H1 (cell line): ENCODE data around the gene ADAM12. TPM values are rescaled to one million over a fixed set of nuclear protein-coding genes. Genes with fewer than 3 reads are reported as not detected.

Experiments used
- CREB1 ChIP-seq: IDR thresholded peaks from 2 replicates; pipeline ENCODE4 v1.6.1; 2012; ENCODE audit warnings: inconsistent platforms
- RAD21 ChIP-seq, 2 experiments: IDR thresholded peaks in 1 of 2; conservative IDR thresholded peaks in 1 of 2; 2 replicates each; pipeline ENCODE4 v1.6.1; 2011; ENCODE audit warnings: low read depth in 2 of 2, low read length in 2 of 2, improper control_type of control experiment in 1 of 2, inconsistent platforms in 1 of 2, mild to moderate bottlenecking in 1 of 2, moderate library complexity in 1 of 2
- polyA plus RNA-seq, 7 experiments: library from polyadenylated mRNA; depleted of rRNA in 3 of 7; stranded (reverse) in 5 of 7; unstranded in 2 of 7; fragments of >200 nt in 5 of 7; fragments of 200-250 nt in 2 of 7; gene quantifications; 1 replicate in 5 of 7; 2 replicates in 1 of 7; 4 replicates in 1 of 7; pipeline versions ENCODE4 v1.2.1 to v1.2.3, GENCODE V29; 2011 to 2013; ENCODE audit warnings: missing spikeins in 2 of 7, mixed read lengths in 2 of 7
- total RNA-seq: library from RNA; stranded (reverse); fragmentation: NEBNext Ultra II Directional; extraction: Animal tissue kit (Norgen Biotek cat#: 25700); gene quantifications from 2 replicates; pipeline ENCODE4 v1.2.1, GENCODE V29; 2021

Gene ADAM12
- total and polyA plus RNA-seq, 2 of the 8 experiments (the other 6 are each of a cell fraction or from before 2014, with no cell fraction given): 0.07 to 0.17 TPM

GRCh38 chr10:126212738-126213137 is 175.5 kb downstream of the ADAM12 start (continued):
- TF ChIP-seq CREB1 (no peak), RAD21 (IDR thresholded peaks at IDR 0.05 in 1 of 2, conservative IDR thresholded peaks at IDR 0.05 in 1 of 2; ENCODE audit: low read depth in 2 of 2, low read length in 2 of 2) (no peak)
- TF ChIP-seq, all 59 proteins: peak for 0
